Astrocyte (in vitro differentiated cells and primary cell): ENCODE data around the gene OR9Q2. TPM values are rescaled to one million over a fixed set of nuclear protein-coding genes. Genes with fewer than 3 reads are reported as not detected.

ENCODE experiments used
- DNase-seq: peaks from one replicate; pipeline ENCODE4 v3.0.0-alpha.2; 2010; ENCODE audit warnings: low read depth
- FAIRE-seq: peaks from 2 replicates; lab custom pipeline; 2011; peaks lifted over from hg19 to GRCh38; lab: Jason Lieb, UNC
- H2AFZ ChIP-seq: 2 replicates; pipeline ENCODE4 v1.6.0; 2012; ENCODE audit warnings: low read depth, low read length, inconsistent platforms
- H3K27ac ChIP-seq: 2 replicates; pipeline ENCODE4 v1.5.1; 2011; ENCODE audit warnings: low read depth, low read length, inconsistent platforms
- H3K27me3 ChIP-seq: 2 replicates; pipeline ENCODE4 v1.6.0; 2011; ENCODE audit warnings: low read length, inconsistent platforms; ENCODE audit not compliant: insufficient read depth
- H3K36me3 ChIP-seq: 2 replicates; pipeline ENCODE4 v1.5.1; 2011; ENCODE audit warnings: low read length, inconsistent platforms; ENCODE audit not compliant: insufficient read depth
- H3K4me1 ChIP-seq: 2 replicates; pipeline ENCODE4 v1.5.1; 2011; ENCODE audit warnings: low read length, inconsistent platforms; ENCODE audit not compliant: insufficient read depth
- H3K4me2 ChIP-seq: 2 replicates; pipeline ENCODE4 v1.6.0; 2012; ENCODE audit warnings: low read length, inconsistent platforms
- H3K4me3 ChIP-seq: 2 replicates; pipeline ENCODE4 v1.5.1; 2011; ENCODE audit warnings: low read depth, mild to moderate bottlenecking, low read length, inconsistent platforms; ENCODE audit not compliant: insufficient read depth
- H3K79me2 ChIP-seq: 2 replicates; pipeline ENCODE4 v1.6.0; 2012; ENCODE audit warnings: mild to moderate bottlenecking, low read length, inconsistent platforms; ENCODE audit not compliant: insufficient read depth
- H3K9ac ChIP-seq: 2 replicates; pipeline ENCODE4 v1.6.0; 2012; ENCODE audit warnings: mild to moderate bottlenecking, low read length, inconsistent platforms
- H3K9me3 ChIP-seq: 2 replicates; pipeline ENCODE4 v1.5.1; 2012; ENCODE audit warnings: low read depth, mild to moderate bottlenecking, low read length, inconsistent platforms; ENCODE audit not compliant: insufficient read depth
- H4K20me1 ChIP-seq: 2 replicates; pipeline ENCODE4 v1.6.0; 2012; ENCODE audit warnings: low read length, inconsistent platforms; ENCODE audit not compliant: insufficient read depth
- H3K27ac Mint-ChIP-seq: one replicate; pipeline ENCODE4 v1.8.0; 2021; ENCODE audit warnings: mild to moderate bottlenecking, mixed read lengths; ENCODE audit not compliant: unreplicated experiment
- H3K27me3 Mint-ChIP-seq: one replicate; pipeline ENCODE4 v1.8.0; 2021; ENCODE audit warnings: low read depth, mixed read lengths; ENCODE audit not compliant: unreplicated experiment
- H3K36me3 Mint-ChIP-seq: one replicate; pipeline ENCODE4 v1.8.0; 2021; ENCODE audit warnings: low read depth, mixed read lengths; ENCODE audit not compliant: unreplicated experiment
- H3K4me1 Mint-ChIP-seq: one replicate; pipeline ENCODE4 v1.8.0; 2021; ENCODE audit warnings: low read depth, mixed read lengths; ENCODE audit not compliant: unreplicated experiment
- H3K4me3 Mint-ChIP-seq: one replicate; pipeline ENCODE4 v1.8.0; 2021; ENCODE audit warnings: mild to moderate bottlenecking, moderate library complexity, mixed read lengths; ENCODE audit not compliant: unreplicated experiment
- H3K9me3 Mint-ChIP-seq: one replicate; pipeline ENCODE4 v1.8.0; 2021; ENCODE audit warnings: mild to moderate bottlenecking, mixed read lengths; ENCODE audit not compliant: unreplicated experiment
- EZH2 ChIP-seq: IDR thresholded peaks from 2 replicates; pipeline ENCODE4 v1.6.1; 2012; ENCODE audit warnings: mild to moderate bottlenecking, low read length, inconsistent platforms; ENCODE audit not compliant: insufficient read depth
- total RNA-seq: library from RNA; stranded (reverse); gene quantifications from 2 replicates; pipeline ENCODE4 v1.2.1, GENCODE V29; 2021
- TF ChIP-seq, protein P1 (sequence below): IDR thresholded peaks from 2 replicates; pipeline ENCODE4 v1.5.1; 2011; ENCODE audit warnings: low read depth, mild to moderate bottlenecking, inconsistent platforms, low read length, moderate library complexity; ENCODE audit not compliant: insufficient read depth

OR9Q2 gene
- total RNA-seq, 1 donor from 2014 or later = not detected

DNA sequence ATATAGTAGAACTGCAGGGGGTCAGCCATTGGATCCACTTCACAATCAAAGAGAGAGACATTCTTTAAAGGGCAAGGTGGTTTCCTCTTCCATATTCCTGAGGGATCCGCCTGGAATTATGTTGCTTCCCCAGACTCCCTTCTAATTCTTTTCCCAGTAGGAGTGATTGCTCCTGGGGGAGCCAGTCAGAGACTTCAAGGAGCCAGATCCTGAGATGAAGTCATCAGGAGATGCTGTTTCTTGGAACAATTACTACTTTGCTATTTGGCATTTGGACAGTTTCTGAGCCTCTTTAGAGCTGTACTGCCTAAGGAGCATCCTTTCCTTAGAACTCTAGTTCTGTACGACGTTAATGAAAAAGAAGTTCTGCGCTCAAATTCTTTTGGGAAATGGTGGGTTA lies 1.9 kb upstream of the OR9Q2 start:
- H3K9me3 ChIP-seq = peaks cover 5% of the 10 kb centered on the region
- no peaks in the 10 kb centered on the region for H3K79me2 ChIP-seq
- FAIRE-seq (no peak), DNase-seq (no peak)
- no peak overlapping the region for H2AFZ ChIP-seq
- H3K4me3 ChIP-seq = no peak overlapping the region
- H3K4me2 ChIP-seq = no peak overlapping the region
- H3K27ac Mint-ChIP-seq = no peak overlapping the region
- H3K36me3 Mint-ChIP-seq = no peaks in the 10 kb centered on the region
- H4K20me1 ChIP-seq = no peaks in the 10 kb centered on the region
- H3K4me1 ChIP-seq = no peaks in the 10 kb centered on the region
- no peak overlapping the region for H3K9ac ChIP-seq
- H3K27me3 ChIP-seq = no peaks in the 10 kb centered on the region
- no peaks in the 10 kb centered on the region for H3K27me3 Mint-ChIP-seq
- H3K4me3 Mint-ChIP-seq = no peak overlapping the region
- no peaks in the 10 kb centered on the region for H3K4me1 Mint-ChIP-seq
- no peaks in the 10 kb centered on the region for H3K9me3 Mint-ChIP-seq
- no peaks in the 10 kb centered on the region for H3K36me3 ChIP-seq
- no peak for TF ChIP-seq EZH2
- TF ChIP-seq, protein P1, sequence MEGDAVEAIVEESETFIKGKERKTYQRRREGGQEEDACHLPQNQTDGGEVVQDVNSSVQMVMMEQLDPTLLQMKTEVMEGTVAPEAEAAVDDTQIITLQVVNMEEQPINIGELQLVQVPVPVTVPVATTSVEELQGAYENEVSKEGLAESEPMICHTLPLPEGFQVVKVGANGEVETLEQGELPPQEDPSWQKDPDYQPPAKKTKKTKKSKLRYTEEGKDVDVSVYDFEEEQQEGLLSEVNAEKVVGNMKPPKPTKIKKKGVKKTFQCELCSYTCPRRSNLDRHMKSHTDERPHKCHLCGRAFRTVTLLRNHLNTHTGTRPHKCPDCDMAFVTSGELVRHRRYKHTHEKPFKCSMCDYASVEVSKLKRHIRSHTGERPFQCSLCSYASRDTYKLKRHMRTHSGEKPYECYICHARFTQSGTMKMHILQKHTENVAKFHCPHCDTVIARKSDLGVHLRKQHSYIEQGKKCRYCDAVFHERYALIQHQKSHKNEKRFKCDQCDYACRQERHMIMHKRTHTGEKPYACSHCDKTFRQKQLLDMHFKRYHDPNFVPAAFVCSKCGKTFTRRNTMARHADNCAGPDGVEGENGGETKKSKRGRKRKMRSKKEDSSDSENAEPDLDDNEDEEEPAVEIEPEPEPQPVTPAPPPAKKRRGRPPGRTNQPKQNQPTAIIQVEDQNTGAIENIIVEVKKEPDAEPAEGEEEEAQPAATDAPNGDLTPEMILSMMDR = no peak
- H3K27ac ChIP-seq = no peak overlapping the region

DNA sequence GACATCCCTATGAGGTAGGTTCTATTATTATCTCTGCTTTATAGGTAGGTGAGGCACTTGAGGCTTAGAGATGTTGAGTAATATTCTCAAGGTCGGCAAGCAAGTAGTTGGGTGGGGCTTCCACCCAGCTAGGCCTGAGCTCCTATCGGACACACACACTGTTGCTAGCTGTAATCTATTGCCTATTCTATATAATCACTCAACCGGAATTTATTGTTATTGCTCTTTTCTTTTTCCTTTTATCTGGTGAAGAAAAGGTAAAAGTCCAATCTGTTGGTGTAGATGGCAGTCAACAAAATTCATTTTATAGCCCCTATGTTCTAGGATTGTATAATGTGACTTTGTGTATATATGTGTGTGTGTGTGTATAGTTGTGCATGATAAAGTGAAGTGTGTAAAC lies 3.4 kb downstream of the OR9Q2 start:
- Histone ChIP-seq H3K36me3 (no peaks in the 10 kb centered on the region), H2AFZ (no peak overlapping the region), H3K27ac (no peak overlapping the region), H3K4me1 (no peaks in the 10 kb centered on the region), H3K4me3 (no peak overlapping the region), H4K20me1 (no peaks in the 10 kb centered on the region), H3K27me3 (no peaks in the 10 kb centered on the region), H3K9me3 (peaks cover 5% of the 10 kb centered on the region), H3K79me2 (no peaks in the 10 kb centered on the region), H3K4me2 (no peak overlapping the region), H3K9ac (no peak overlapping the region)
- peaks cover 3% of the 10 kb centered on the region for H3K9me3 Mint-ChIP-seq
- no peaks in the 10 kb centered on the region for H3K36me3 Mint-ChIP-seq
- no peaks in the 10 kb centered on the region for H3K27me3 Mint-ChIP-seq
- DNase-seq (no peak), FAIRE-seq (no peak)
- H3K27ac Mint-ChIP-seq = no peak overlapping the region
- no peak overlapping the region for H3K4me3 Mint-ChIP-seq
- TF ChIP-seq, protein P1 = no peak
- TF ChIP-seq EZH2 = no peak
- H3K4me1 Mint-ChIP-seq = no peaks in the 10 kb centered on the region

DNA sequence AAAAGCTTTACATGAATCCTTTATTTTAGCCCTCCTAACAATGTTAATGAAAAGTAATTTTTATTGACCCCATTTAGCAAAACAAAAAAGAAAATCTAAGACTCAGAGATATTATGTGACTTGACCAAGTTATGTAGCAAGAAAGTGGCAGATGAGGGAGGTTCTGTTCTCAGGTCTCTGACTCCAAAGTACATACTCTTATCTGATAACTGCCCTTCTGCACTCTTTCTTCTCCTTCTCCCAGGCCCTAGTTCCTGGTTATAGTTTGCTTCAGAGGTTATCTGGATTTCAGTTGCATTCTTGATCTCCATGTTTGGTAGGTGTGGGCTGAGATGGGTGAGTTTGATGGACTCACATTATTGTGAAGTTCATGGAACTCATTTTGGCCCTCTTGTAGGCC lies 4.5 kb downstream of the OR9Q2 start:
- Histone ChIP-seq H3K79me2 (no peaks in the 10 kb centered on the region), H3K27me3 (no peaks in the 10 kb centered on the region), H3K4me3 (no peak overlapping the region), H4K20me1 (no peaks in the 10 kb centered on the region), H2AFZ (no peak overlapping the region), H3K36me3 (no peaks in the 10 kb centered on the region), H3K9me3 (peaks cover 5% of the 10 kb centered on the region), H3K9ac (no peak overlapping the region), H3K27ac (no peak overlapping the region), H3K4me2 (no peak overlapping the region), H3K4me1 (no peaks in the 10 kb centered on the region)
- Mint-ChIP-seq H3K9me3 (peaks cover 3% of the 10 kb centered on the region), H3K4me1 (no peaks in the 10 kb centered on the region), H3K27ac (no peak overlapping the region), H3K36me3 (no peaks in the 10 kb centered on the region), H3K27me3 (no peaks in the 10 kb centered on the region), H3K4me3 (no peak overlapping the region)
- FAIRE-seq = no peak
- no peak for DNase-seq
- no peak for TF ChIP-seq EZH2
- TF ChIP-seq, protein P1 = no peak
